ENCODE data around the gene SLC22A14. TPM values are rescaled to one million over a fixed set of nuclear protein-coding genes. Genes with fewer than 3 reads are reported as not detected.

The SLC22A14 gene
- total and polyA plus RNA-seq, 2 donors (not counting 3 experiments of a cell fraction or from before 2014, with no cell fraction given): not detected

- TF ChIP-seq MYC (IDR thresholded peaks at IDR 0.05; ENCODE audit: low read depth, low read length): no peak
- no peak for TF ChIP-seq POLR2A (IDR thresholded peaks at IDR 0.05; ENCODE audit: low read depth, low read length)
- no peak for TF ChIP-seq GATA2 (IDR thresholded peaks at IDR 0.05; ENCODE audit: insufficient read depth, insufficient read length, low read depth, low read length)
- TF ChIP-seq CTCF (IDR thresholded peaks at IDR 0.05; ENCODE audit: extremely low read depth in 1 of 2, insufficient read depth in 1 of 2, low read depth in 1 of 2, low read length in 2 of 2): no peak
- TF ChIP-seq EZH2 (IDR thresholded peaks at IDR 0.05; ENCODE audit: borderline replicate concordance, low read depth, low read length, severe bottlenecking): no peak
- TF ChIP-seq POLR2AphosphoS5 (IDR thresholded peaks at IDR 0.05; ENCODE audit: insufficient read depth, low read depth, low read length): no peak
- no peak for TF ChIP-seq JUN (IDR thresholded peaks at IDR 0.05; ENCODE audit: borderline replicate concordance, insufficient read depth, insufficient read length, low read depth)
- no peak for TF ChIP-seq FOS (IDR thresholded peaks at IDR 0.05; ENCODE audit: borderline replicate concordance, insufficient read depth, low read length)
- TF ChIP-seq MAX (IDR thresholded peaks at IDR 0.05; ENCODE audit: insufficient read depth, insufficient read length): no peak
- POLR2A ChIA-PET: no interaction called here
Observed at GRCh38 chr3:38313263-38313662, 31.2 kb downstream of the SLC22A14 start.

More at GRCh38 chr3:38313263-38313662, 31.2 kb downstream of the SLC22A14 start:
- Histone ChIP-seq H3K4me1 (ENCODE audit: control insufficient read depth, extremely low read depth, insufficient read depth, low read length) (no peaks in the 10 kb centered on the region), H3K27me3 (ENCODE audit: control insufficient read depth in 2 of 2, insufficient read depth in 2 of 2, low read length in 2 of 2) (no peaks in the 10 kb centered on the region), H3K27ac (ENCODE audit: insufficient read depth, low read depth, low read length) (no peak overlapping the region), H4K20me1 (replicated peaks; ENCODE audit: control insufficient read depth, extremely low read depth, insufficient read depth, low read length) (no peaks in the 10 kb centered on the region), H3K4me2 (ENCODE audit: insufficient read depth, low read length) (no peak overlapping the region), H3K36me3 (ENCODE audit: control insufficient read depth in 2 of 2, extremely low read depth in 1 of 2, insufficient read depth in 2 of 2, low read length in 2 of 2) (no peaks in the 10 kb centered on the region), H3K79me2 (ENCODE audit: control insufficient read depth, insufficient read depth, low read length) (no peaks in the 10 kb centered on the region), H3K4me3 (replicated peaks in 1 of 3; ENCODE audit: insufficient read depth in 1 of 3, low read depth in 1 of 3, low read length in 3 of 3) (no peak overlapping the region), H2AFZ (ENCODE audit: low read depth, low read length) (no peak overlapping the region), H3K9me3 (replicated peaks; ENCODE audit: control insufficient read depth, insufficient read depth, low read length) (no peaks in the 10 kb centered on the region), H3K9me1 (replicated peaks; ENCODE audit: control insufficient read depth, extremely low read depth, insufficient read depth, low read length) (no peaks in the 10 kb centered on the region), H3K9ac (replicated peaks; ENCODE audit: extremely low read depth, insufficient read depth, low read length) (no peak overlapping the region)
- intact Hi-C loops (cut with micrococcal nuclease) (no loop called here), dilution Hi-C loops (cut with MboI; ENCODE audit: extremely low pct_ligation_motif_present, low sequenced_read_pairs) (no loop called here)
- DNase-seq (ENCODE audit: low read depth, low spot score) (no peak), FAIRE-seq (no peak)
- CTCF ChIA-PET: no interaction called here
- no TSS peak for BruUV-seq (replicated peaks)

Data from endothelial cell of umbilical vein (primary cell).